BJ (cell line): Measurements from ENCODE around the gene GDF11. TPM values are rescaled to one million over a fixed set of nuclear protein-coding genes. Genes with fewer than 3 reads are reported as not detected.

Experiments
- CTCF ChIA-PET: fragments of 350-600 bp; formaldehyde crosslinking; extraction: SDS; loops from one replicate; lab custom pipeline; 2021; ENCODE audit warnings: antibody characterized with exemption, inconsistent platforms; lab: Yijun Ruan, JAX
- POLR2A ChIA-PET: fragments of 300-600 bp; sonication (Branson Sonifier 250); formaldehyde crosslinking; extraction: SDS; loops from one replicate; lab custom pipeline; 2021; ENCODE audit warnings: antibody characterized with exemption; lab: Charles Lee
- DNase-seq: peaks from one replicate; pipeline ENCODE4 v3.0.0-alpha.2; 2011; ENCODE audit warnings: low read depth
- H3K27me3 ChIP-seq: 2 replicates; pipeline ENCODE4 v1.6.0; 2011; ENCODE audit warnings: low read length; ENCODE audit not compliant: control insufficient read depth, insufficient read depth
- H3K36me3 ChIP-seq: 2 replicates; pipeline ENCODE4 v1.5.1; 2011; ENCODE audit warnings: low read length; ENCODE audit not compliant: control insufficient read depth, insufficient read depth
- H3K4me3 ChIP-seq: 2 replicates; pipeline ENCODE4 v1.5.1; 2011; ENCODE audit warnings: low read depth, mild to moderate bottlenecking, control low read depth, low read length
- CTCF ChIP-seq: IDR thresholded peaks from 2 replicates; pipeline ENCODE4 v1.5.1; 2011; ENCODE audit warnings: low read depth, mild to moderate bottlenecking, control low read depth, inconsistent platforms, low read length, moderate library complexity; ENCODE audit not compliant: insufficient read depth
- polyA plus RNA-seq: library from polyadenylated mRNA; depleted of rRNA; stranded (reverse); fragments of >200 nt; gene quantifications from 2 replicates; pipeline ENCODE4 v1.2.3, GENCODE V29; 2011

Gene GDF11
- polyA plus RNA-seq, 1 experiment: 3.8 TPM

DNA sequence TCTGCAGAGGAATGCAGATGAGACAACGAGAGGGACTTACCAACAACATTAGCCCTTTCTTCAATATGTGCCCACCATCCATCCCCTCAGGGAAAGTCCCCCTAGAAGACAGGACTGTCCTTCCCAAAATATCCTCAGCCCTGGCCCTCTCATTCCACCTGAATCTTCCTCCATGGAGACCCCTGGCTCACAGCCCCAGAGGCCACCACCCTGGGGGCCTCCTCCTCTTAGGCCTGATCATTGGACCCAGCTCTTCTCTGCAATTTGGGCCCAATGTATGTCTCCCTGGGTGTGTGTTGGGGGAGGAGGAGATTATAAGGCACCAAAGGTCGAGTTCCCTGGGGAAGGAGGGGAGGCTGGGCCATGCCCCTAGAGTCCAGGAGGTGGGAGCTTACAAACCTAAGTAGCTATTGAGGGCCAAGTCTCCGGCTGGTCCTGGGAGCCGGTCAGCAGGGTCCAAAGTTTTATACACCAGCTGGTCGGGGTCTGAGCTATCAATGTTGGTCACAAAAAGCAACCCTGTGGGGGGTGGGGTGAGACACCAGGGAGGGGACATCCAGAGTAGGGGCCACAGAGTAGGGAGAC, 43.4 kb upstream of the GDF11 start:
- Histone ChIP-seq H3K36me3 (no peaks in the 10 kb centered on the region), H3K27me3 (no peaks in the 10 kb centered on the region), H3K4me3 (no peak overlapping the region)
- no peak for DNase-seq
- ChIA-PET POLR2A (no interaction called here), CTCF (interaction anchor here (0.6 to 1.9 kb wide), 3 partner anchors 12 to 53 kb away, joined by 3 to 5 read pairs (median 5); no protein-coding TSS in a partner anchor)
- no peak for TF ChIP-seq CTCF

DNA sequence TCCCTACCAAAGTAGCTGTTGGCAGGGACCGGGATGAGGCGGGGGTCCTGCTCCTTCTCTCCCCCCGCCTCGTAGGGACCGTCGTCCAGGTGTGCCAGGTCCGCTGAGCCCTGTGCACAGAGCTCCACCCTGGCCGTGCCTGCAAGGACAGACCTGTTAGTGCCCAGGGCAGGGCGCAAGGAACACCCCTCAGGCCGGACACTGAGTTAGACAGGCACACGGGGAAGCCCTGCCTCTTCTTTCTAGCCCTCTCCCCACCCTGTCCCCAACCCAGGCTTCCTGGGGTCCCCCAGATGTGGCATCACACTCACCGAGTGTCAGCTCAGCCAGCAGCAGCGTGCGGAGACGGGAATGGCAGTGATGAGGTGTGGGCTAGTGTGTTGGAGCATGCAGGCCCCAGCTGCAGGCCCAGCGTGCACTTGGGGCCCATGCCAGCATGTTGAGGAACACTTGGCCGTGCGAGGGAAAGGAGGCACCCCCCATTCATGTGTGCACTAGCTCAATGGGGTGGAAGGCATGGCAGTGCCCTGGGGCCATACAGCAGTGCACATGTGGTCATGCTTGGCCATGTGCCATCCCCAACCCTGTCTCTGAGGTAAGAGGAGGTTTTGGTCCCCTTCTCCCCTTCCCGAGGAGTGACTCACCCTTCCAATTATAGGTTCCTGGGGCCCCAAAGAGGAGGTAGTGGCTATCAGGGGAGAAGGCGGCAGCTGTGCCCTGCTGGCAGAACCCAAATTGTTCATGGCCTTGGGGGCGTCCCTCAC, 42.5 kb upstream of the GDF11 start:
- ChIA-PET POLR2A (no interaction called here), CTCF (interaction anchor here (0.7 to 1.9 kb wide), 3 partner anchors 11 to 44 kb away, joined by 3 to 5 read pairs (median 3); no protein-coding TSS in a partner anchor)
- Histone ChIP-seq H3K4me3 (no peak overlapping the region), H3K36me3 (no peaks in the 10 kb centered on the region), H3K27me3 (no peaks in the 10 kb centered on the region)
- no peak for DNase-seq
- TF ChIP-seq CTCF: no peak

DNA sequence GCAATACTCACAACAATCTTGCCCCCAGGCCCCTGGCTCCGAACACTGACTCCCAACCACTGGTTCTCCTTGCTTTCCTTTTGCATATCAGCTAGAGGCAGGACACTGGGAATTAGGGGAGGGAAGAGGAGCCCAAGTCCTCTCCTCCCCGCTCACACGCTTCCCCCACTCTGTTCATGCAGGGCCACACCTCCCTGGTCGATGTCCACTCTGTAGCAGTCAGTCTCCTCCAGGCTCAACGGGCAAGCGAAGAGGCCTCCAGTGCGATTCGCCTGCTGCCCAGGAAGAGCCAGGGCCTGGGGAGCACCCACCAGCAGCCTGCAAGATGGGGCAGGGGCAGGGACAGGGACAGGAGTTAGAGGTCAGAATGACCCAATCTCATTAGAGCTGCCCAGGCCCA, 40.1 kb upstream of the GDF11 start:
- Histone ChIP-seq H3K4me3 (no peak overlapping the region), H3K36me3 (no peaks in the 10 kb centered on the region), H3K27me3 (no peaks in the 10 kb centered on the region)
- POLR2A ChIA-PET: no interaction called here
- DNase-seq: no peak
- no peak for TF ChIP-seq CTCF
- CTCF ChIA-PET: interaction anchor here (1.0 kb wide), 1 partner anchor 8 kb away, joined by 4 read pairs; no protein-coding TSS in a partner anchor

DNA sequence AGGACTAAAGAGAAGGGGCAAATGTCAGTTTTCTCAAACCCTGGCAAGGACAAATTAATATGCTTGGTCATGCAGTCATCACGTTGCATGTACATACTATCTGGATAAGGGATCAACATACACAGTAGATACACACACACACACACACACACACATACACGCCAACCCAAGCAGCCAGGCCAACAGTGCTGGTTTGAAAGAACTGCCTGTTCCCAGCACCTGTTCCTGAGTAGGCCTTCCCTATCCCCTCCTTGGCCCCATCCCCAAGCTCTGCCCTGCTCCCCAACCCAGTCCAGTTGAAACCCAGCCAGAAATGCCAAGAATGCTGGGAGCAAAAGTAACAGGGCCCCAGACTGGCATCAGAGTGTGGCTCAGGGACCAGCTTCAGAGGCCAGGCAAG, 39.6 kb upstream of the GDF11 start:
- no peaks in the 10 kb centered on the region for H3K36me3 ChIP-seq
- TF ChIP-seq CTCF: no peak
- POLR2A ChIA-PET: no interaction called here
- no peaks in the 10 kb centered on the region for H3K27me3 ChIP-seq
- H3K4me3 ChIP-seq: no peak overlapping the region
- CTCF ChIA-PET: interaction anchor here (1.0 kb wide), 2 partner anchors 9 to 22 kb away, joined by 4 to 5 read pairs; a partner anchor contains a TSS
- no peak for DNase-seq

- no peak for TF ChIP-seq CTCF
- no peak for DNase-seq
- Histone ChIP-seq H3K4me3 (no peak overlapping the region), H3K36me3 (no peaks in the 10 kb centered on the region), H3K27me3 (0 out of 2 replicates have a peak, but pooled peaks cover 2% of the 10 kb centered on the region)
- ChIA-PET CTCF (interaction anchor here (1.0 kb wide), 2 partner anchors 9 to 23 kb away, joined by 4 to 5 read pairs; a partner anchor contains a TSS), POLR2A (no interaction called here)
These were observed 38.8 kb upstream of the GDF11 start for GRCh38 chr12:55703901-55704761.
